ENCODE measurements around the gene PNCK. TPM values are rescaled to one million over a fixed set of nuclear protein-coding genes. Genes with fewer than 3 reads are reported as not detected.
A peak's percentile ranks its signal among the peaks of the same experiment; 100 is the strongest.

Gene PNCK
- total RNA-seq, 2 donors from 2014 or later, result not detected

DNA sequence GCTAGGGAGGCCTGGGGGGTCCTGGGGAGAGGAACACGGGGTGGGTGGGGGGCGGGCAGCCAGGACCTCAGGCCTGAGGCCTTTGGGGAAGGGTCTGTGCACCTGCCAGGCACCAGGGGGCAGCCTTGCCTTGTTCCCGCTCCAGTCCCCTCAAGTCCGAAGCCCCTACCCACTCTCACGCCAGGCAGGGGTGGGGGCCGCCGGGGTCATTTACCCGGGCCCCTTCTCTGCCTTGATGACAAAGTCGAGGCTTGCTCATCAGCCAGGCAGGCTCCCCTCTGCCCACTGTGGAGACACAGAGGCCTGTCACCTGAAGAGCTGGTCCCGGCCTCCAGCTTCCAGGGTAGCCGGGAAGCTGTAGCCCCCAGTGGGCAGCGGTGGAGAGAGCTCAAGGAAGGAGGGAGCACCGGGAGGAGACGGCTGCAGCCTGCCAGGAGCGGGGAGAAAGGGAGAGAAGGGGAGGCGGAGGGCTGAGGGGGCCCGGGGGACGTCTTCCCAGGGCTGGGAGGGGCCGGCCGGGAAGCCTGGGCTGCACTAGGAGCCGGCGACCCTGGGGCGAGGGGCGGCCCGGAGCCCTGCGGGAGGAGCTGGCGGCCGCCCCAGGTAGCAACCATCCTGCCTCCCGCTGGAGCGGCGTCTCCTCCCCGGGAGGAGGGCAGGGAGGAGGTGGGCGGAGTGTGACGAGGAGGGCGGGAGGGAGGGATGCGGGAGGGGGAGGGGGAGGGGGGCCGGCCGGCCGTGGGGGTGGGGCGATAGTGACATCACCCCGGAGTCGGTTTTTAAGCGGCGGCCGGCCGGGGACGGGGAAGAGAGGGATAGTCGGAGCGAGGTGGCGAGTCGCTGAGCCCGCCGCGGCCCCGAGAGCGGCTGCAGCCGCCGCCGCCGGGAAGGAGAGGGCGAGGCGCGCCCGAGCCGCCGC, 13.8 kb upstream of the PNCK start, which contains the start of gene SLC6A8:
Gene SLC6A8 (plus strand): TSS at position 806 of the 919 bp plus-strand sequence. CDS start 649 bp downstream, outside the sequence.
- Histone ChIP-seq H3K36me3 (replicated peaks in 1 of 2; ENCODE audit: insufficient read depth in 1 of 2, low read depth in 2 of 2) (no peaks in the 10 kb centered on the region), H3K4me3 (no peak within 1 kb of the TSS), H3K27me3 (no peaks in the 10 kb centered on the region), H3K27ac (peak within 1 kb of the TSS in 2 of 4 donors; percentile 14 to 38), H3K4me1 (peaks cover 13% of the 10 kb centered on the region), H3K9me3 (no peaks in the 10 kb centered on the region)
- peak in 2 of 3 donors; percentile 38 to 41 for TF ChIP-seq POLR2A (IDR thresholded peaks at IDR 0.05)
- TF ChIP-seq, protein P1, sequence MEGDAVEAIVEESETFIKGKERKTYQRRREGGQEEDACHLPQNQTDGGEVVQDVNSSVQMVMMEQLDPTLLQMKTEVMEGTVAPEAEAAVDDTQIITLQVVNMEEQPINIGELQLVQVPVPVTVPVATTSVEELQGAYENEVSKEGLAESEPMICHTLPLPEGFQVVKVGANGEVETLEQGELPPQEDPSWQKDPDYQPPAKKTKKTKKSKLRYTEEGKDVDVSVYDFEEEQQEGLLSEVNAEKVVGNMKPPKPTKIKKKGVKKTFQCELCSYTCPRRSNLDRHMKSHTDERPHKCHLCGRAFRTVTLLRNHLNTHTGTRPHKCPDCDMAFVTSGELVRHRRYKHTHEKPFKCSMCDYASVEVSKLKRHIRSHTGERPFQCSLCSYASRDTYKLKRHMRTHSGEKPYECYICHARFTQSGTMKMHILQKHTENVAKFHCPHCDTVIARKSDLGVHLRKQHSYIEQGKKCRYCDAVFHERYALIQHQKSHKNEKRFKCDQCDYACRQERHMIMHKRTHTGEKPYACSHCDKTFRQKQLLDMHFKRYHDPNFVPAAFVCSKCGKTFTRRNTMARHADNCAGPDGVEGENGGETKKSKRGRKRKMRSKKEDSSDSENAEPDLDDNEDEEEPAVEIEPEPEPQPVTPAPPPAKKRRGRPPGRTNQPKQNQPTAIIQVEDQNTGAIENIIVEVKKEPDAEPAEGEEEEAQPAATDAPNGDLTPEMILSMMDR (IDR thresholded peaks at IDR 0.05), result peak in 5 of 7 experiments; percentile 7 to 27 (median 14)
- intact Hi-C loops (cut with DNase I), result no loop called here
- peak; percentile 83 for ATAC-seq
- DNase-seq, result peak; percentile 72 to 81 (median 76)
- WGBS, 2 donors, result 1% methylated on average over 9 to 12 of the region's 66 CpGs

DNA sequence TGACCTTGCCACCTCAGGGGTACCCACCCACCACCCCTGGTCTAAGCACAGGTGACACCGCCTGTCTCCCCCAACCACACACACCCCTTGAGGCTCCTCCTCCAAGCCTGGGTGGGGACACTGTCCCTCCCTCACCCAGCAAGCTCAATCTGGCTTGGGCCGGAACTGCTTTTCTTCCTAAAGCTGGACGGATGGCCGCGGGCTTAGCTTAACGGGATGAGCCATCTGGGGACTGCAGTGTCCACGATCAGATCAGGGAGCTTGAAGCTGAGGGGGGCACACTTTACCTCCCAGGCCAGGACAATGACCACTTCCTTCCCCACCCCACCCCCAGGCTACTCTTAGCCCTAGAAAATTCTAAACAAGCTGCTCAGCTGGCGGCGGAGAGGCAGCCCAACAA, 13.1 kb upstream of the PNCK start:
- Histone ChIP-seq H3K4me3 (no peak overlapping the region), H3K9me3 (no peaks in the 10 kb centered on the region), H3K27ac (no peak overlapping the region), H3K4me1 (peaks cover 13% of the 10 kb centered on the region), H3K36me3 (replicated peaks in 1 of 2; ENCODE audit: insufficient read depth in 1 of 2, low read depth in 2 of 2) (no peaks in the 10 kb centered on the region), H3K27me3 (no peaks in the 10 kb centered on the region)
- WGBS, 2 donors, result 30% methylated on average over 2 of the region's 9 CpGs; no CpG with 5 or more reads in 1 of the 2 donors
- TF ChIP-seq, protein P1 (IDR thresholded peaks at IDR 0.05), result no peak
- TF ChIP-seq POLR2A (IDR thresholded peaks at IDR 0.05), result no peak
- DNase-seq, result no peak
- intact Hi-C loops (cut with DNase I), result no loop called here
- ATAC-seq, result no peak

DNA sequence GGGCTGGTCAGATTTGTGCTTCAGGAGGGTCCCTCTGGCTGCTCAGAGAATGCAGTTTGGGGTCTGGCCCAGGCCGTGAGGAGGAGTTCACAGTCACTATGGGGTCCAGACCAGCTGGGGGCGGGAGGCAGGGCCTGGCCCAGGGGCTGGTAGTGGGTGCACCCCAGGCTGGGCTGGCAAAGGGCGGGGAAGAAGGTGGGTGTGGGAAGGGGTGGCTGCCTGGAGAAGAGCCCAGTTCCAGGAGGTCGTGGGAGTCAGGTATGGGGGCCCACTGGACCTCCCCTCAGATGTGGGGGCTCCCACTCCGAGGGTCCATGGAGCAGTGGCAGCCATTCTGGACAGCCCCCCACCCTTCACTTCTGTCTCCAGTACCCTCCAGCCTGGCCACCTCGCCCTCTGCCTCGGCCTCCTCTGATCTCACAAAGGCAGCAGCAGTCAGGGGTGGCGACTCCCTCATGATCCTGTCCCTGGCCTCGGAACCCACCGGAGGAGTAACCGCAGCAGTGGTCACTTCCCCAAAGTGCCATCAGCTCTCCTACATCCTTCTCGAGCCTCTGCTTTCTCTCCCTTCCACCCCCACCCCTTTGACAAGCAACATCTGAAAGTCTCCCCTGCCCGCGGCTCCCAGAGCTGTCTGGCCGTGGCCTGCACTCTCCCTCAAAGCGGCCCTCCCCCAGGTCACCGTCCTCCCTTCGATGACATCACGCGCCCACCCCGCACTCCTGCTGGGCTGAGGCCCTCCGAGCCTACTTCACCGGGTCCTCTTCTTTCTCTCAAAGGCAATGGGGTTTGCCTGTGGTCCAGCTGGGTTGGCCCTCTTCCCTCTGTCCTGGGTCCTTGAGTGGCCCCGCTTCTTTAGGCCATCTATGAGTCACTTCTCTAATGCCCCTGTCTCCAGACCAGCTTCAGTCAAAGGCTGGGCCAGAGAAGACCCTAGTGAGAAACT, 12.4 kb upstream of the PNCK start:
- Histone ChIP-seq H3K9me3 (no peaks in the 10 kb centered on the region), H3K36me3 (replicated peaks in 1 of 2; ENCODE audit: insufficient read depth in 1 of 2, low read depth in 2 of 2) (no peaks in the 10 kb centered on the region), H3K27me3 (no peaks in the 10 kb centered on the region), H3K4me3 (no peak overlapping the region), H3K4me1 (peaks cover 13% of the 10 kb centered on the region), H3K27ac (no peak overlapping the region)
- ATAC-seq (no peak), DNase-seq (peak in 2 of 4 donors; percentile 3 to 10)
- intact Hi-C loops (cut with DNase I), result no loop called here
- WGBS, 2 donors, result 61 to 75% methylated on average over 8 to 16 of the region's 24 CpGs
- no peak for TF ChIP-seq POLR2A (IDR thresholded peaks at IDR 0.05)
- TF ChIP-seq, protein P1 (IDR thresholded peaks at IDR 0.05), result no peak

DNA sequence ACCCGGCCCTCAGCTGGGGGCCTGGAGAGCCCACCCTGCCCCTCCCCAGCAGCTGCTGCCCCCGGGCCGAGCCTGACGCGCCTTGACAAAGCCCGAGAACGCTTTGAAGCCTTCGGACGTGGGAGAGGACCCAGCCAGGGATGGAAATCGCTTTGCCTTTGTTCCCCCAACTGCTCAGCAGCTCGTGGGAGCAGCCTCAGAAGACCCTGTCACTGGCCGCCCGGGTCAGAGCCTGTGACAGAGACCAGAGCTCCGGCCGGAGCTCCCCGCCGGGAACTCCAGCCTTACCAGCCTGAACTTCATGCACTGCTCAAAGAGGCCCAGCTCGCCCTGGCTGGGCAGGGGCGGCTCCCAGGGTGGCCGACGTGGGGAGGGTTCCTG, 11.5 kb upstream of the PNCK start:
- H3K27me3 ChIP-seq, result no peaks in the 10 kb centered on the region
- 69% methylated on average over 12 of the region's 21 CpGs; no CpG with 5 or more reads in 1 of the 2 donors for WGBS, 2 donors

More for the DNA sequence above, 11.5 kb upstream of the PNCK start:
- H3K36me3 ChIP-seq (replicated peaks in 1 of 2; ENCODE audit: insufficient read depth in 1 of 2, low read depth in 2 of 2), result no peaks in the 10 kb centered on the region
- no peak for DNase-seq
- no peak for TF ChIP-seq POLR2A (IDR thresholded peaks at IDR 0.05)
- no peak overlapping the region for H3K27ac ChIP-seq
- intact Hi-C loops (cut with DNase I), result no loop called here
- peaks cover 10% of the 10 kb centered on the region for H3K4me1 ChIP-seq
- ATAC-seq, result no peak
- no peaks in the 10 kb centered on the region for H3K9me3 ChIP-seq
- H3K4me3 ChIP-seq, result no peak overlapping the region

Measured in body of pancreas (tissue), 4 donors.